EH (cell line): Measurements from ENCODE around the gene RBPJ.
"Not testable (repeated sequence)": the region's sequence is repeated elsewhere in the genome, so short reads cannot be mapped to it uniquely, and the experiment has no call there.

Source experiments
- DNase-seq: peaks from one replicate; pipeline ENCODE4 v3.0.0-alpha.2; 2015; ENCODE audit warnings: low read depth

The RBPJ gene

GRCh38 chr4:26342328-26343037, 21.7 kb downstream of the RBPJ start:
- peak; percentile 89 for DNase-seq

GRCh38 chr4:26343038-26343398, 22.2 kb downstream of the RBPJ start:
- peak; percentile 56 for DNase-seq

DNA sequence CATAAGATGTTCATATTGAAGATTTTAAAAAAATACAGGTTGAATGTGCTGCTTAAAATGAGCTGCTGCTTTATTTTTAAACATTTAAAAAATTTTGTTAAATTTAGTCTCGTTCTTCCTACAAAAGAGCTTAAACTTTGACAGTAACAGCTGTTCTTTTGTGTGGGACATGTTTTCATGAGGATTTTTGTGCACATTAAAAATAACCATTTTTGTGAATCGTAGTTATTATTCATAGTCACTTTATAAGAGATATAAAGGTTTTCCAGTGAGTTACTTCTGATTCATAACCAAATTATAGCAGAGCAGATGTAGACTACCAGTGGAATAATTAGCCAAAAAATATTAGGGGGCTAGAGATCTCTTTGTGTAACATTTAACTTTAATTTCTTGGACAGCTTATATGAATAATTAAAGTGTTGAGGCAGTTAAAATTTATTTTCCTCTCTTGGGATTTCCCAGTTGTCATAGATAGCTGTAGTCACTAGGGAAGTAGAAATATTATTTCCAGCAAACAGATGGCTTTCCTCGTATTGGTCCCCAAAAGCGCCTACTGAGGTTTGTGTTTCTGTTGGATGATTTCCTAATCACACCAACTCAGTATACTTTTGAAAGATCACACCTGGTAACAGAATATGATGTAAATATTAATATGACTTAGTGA, 24.2 kb downstream of the RBPJ start:
- DNase-seq = no peak

DNA sequence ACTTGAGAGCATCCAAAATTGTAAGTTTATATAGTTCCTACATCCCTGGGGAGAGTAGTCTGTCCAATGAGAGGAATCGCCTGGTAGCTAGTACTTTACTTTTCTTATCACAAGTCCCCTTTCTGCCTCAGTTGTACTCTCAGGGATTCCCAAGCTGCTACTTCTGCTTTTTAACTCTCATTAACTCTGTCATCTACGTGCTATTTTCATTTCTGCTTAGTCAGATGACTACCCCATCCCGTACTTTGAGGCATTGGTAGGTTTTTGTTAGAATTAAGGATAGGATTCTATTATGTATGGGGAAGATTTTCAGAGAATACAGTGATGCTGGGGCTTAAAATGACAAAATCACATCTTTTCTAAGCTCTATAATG, 24.7 kb downstream of the RBPJ start:
- DNase-seq = no peak

GRCh38 chr4:26346203-26346620, 25.4 kb downstream of the RBPJ start:
- DNase-seq = no peak

DNA sequence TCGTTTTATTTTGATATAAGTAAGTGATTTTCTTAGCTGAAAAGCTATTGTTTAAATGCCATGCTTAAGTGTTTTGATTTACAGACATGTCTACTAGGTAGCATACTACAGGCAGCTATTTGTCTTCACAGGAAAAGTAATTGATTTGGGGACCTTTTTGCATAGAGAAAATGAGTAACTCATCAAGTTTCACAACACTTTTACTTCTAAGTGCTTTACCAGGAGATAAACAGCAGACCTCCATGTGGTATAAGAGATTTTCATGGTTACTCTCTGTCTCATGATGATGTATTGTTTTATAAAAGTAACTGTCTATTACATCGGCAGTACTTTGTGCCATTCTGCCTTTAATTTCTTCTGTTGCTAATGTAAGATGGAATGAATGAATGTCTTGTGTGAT, 28.7 kb downstream of the RBPJ start:
- DNase-seq = no peak

GRCh38 chr4:26351685-26352084, 30.9 kb downstream of the RBPJ start:
- DNase-seq = no peak

- no peak for DNase-seq
Observed at GRCh38 chr4:26354491-26354890, 33.7 kb downstream of the RBPJ start.

DNA sequence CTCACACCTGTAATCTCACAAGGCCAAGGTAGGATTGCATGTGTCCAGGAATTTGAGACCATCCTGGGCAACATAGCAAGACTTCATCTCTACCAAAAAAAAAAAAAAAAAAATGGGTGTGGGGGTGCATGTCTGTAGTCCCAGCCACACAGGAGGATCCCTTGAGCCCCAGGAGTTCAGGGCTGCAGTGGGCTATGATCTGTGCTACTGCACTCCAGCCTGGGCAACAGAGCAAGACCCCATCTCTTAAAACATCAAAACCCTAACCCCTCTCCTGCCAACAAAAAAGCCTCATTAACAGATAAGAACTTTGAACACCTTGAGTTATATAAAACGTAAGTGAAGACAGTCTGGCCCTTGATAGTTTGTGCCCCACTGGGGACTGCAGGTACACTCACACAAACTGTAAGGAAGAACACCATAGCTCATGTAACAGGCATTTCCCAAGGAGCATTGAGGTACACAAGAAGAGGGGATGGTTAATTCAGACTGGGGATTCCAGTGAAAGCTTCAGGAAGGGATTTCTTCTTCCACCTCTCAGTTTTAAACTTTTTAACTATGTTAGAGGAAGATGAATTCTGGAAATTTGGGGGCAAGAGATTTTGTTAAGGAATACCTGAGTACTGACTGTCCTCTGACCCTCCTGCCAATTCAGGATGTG, 34.7 kb downstream of the RBPJ start:
- no peak for DNase-seq

- DNase-seq = no peak
Observed at GRCh38 chr4:26356081-26356501, 35.3 kb downstream of the RBPJ start.

- not testable (repeated sequence) for DNase-seq
Observed at GRCh38 chr4:26359521-26359920, 38.7 kb downstream of the RBPJ start.

GRCh38 chr4:26360273-26360672, 39.5 kb downstream of the RBPJ start:
- DNase-seq = no peak

DNA sequence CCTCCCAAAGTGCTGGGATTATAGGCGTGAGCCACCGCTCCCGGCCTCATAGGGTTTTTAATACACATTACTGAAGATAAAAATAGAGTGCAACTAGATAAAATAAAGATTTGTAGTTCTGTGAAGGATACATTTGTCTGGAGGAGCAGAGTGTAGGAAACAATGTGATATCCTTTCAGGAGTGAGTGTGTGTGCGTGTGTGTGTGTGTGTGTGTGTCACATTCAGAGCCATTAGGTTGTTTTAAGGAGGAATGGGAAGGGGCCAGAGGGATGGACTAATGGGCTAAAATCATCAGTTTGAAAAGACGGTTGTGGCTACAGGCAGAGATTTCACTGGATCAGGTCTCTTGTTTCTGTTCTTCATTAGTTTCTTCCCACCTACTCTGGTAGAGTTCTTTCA, 40.0 kb downstream of the RBPJ start:
- DNase-seq = peak; percentile 12

- peak; percentile 31 for DNase-seq
Observed at GRCh38 chr4:26361297-26361696, 40.5 kb downstream of the RBPJ start.

GRCh38 chr4:26362745-26363439, 42.1 kb downstream of the RBPJ start:
- peak; percentile 77 for DNase-seq

DNA sequence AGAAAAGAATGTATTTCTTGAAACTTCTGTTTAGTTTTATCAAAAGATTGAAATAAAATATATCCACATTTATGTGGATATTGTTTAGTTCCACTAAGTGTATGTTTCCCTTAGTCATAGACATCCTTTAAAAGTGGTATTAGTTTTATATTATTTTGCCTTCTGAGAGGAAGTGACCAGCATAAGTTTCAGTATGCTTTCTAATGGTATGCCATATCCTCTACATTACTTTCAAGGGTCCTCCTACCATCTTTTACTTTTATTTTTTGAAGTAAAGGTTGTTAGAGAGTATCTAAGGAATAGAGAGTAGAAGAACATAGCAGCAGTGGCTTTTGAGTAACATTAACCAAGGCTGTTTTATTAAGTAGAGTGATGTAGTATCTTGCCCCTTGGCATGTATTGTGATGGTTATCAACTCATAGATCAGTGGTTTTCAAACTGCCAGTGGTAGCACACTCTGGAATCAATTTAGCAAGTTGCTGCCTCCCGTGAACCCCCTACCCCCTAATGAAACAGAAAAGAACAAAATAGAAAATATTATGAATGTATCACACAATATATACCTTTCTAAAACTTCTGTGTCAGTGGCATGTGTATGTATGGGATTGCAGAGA, 44.8 kb downstream of the RBPJ start:
- DNase-seq = no peak

GRCh38 chr4:26367811-26368210, 47.0 kb downstream of the RBPJ start:
- DNase-seq = no peak

DNA sequence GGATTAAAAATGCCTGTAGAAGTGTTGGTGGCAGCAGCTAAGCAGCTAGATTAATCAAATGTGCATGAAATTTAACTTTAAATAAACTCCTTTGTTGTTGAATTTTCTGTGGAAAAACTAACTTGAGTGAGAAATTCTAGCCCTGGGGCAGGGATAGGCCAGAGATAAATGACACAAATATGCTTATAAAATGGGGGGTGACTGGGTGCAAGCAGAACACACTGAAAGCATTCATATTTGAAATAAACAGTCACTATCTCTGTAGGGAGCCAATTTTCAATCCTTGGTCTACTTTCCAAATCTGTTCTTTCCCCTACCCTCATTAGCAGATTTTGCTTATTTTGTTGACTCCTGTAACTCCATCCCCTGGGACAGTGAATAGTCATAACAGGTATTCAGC, 47.9 kb downstream of the RBPJ start:
- DNase-seq = peak; percentile 53

- DNase-seq = no peak
Observed at GRCh38 chr4:26369132-26369531, 48.3 kb downstream of the RBPJ start.

GRCh38 chr4:26369581-26369980, 48.8 kb downstream of the RBPJ start:
- DNase-seq = peak; percentile 75

DNA sequence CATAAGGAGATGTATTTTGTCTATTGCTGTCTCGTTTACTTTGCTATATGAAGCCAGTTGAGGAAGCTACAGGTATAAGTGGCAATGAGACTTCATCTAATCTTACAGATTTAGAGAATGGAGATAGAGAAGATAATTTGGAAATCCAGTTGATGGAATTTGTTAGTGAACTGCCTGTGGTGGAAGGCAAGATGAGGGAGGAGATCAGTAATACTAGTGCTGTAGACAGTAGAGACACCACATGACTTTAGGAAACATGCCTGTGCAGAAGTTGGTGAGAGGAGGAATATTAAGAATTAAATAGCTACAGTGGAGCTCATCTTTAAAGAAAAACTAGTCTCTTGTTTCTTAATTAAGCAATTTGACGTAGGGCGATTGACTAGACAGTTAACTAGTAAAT, 51.3 kb downstream of the RBPJ start:
- DNase-seq = no peak

DNA sequence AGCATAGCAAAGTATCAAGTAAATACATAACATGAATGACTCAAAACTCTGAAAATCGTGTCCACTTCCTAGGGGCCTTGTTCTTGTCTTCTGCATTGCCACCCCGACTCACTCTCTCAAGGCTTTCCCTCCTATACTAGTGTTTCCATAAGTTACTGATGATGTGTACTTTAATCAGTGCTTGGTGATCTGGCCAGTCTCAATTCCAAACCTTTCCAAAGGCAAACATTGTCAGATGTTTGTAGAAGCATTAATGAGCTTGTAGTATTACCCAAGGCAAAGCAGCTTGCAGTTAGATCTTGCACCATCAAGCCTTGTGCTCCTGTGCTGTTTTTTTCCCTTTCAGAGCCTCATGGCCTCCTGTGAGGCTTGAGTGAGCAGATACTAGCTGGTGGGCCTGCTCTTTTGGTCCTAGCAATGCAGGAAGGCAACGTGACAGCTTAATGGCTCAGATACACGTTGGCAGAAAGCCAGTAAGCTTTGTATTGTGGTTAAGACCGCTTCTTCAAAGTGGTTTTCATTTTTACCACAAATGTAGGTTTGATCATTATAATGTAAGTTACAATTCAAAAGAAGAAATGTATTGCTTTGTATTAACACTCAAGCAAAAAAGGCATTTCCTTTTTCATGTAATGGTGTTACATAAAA, 51.8 kb downstream of the RBPJ start:
- DNase-seq = peak; percentile 63
